K562 (cell line): ENCODE measurements around the gene ZNF468. TPM values are rescaled to one million over a fixed set of nuclear protein-coding genes. Genes with fewer than 3 reads are reported as not detected.

ENCODE experiments used
- ARHGAP35 ChIP-seq: fragments of 450-650 bp; IDR thresholded peaks from 2 replicates; pipeline ENCODE4 v1.6.1; 2018; ENCODE audit not compliant: partially characterized antibody
- ARID4B ChIP-seq: sonication (generic); formaldehyde crosslinking; IDR thresholded peaks from 2 replicates; pipeline ENCODE4 v1.8.0; 2022; ENCODE audit warnings: mild to moderate bottlenecking, missing genetic modification reagents
- ARNT ChIP-seq, 2 experiments: fragments of 450-650 bp; IDR thresholded peaks; 2 replicates each; pipeline ENCODE4 v1.6.1; 2016; ENCODE audit warnings: mild to moderate bottlenecking in 1 of 2
- FOXJ2 ChIP-seq: fragments of 200-800 bp; sonication (Bioruptor generic); IDR thresholded peaks from 2 replicates; pipeline ENCODE4 v1.6.1; 2016; ENCODE audit warnings: missing genetic modification characterization, missing compliant biosample characterization
- FOXJ3 ChIP-seq: sonication (generic); formaldehyde crosslinking; IDR thresholded peaks from 2 replicates; pipeline ENCODE4 v1.4.0; 2020; ENCODE audit warnings: mild to moderate bottlenecking, missing genetic modification reagents
- MNT ChIP-seq, 2 experiments: fragments of 450-650 bp; conservative IDR thresholded peaks; 2 replicates each; pipeline ENCODE4 v1.6.1; 2017; ENCODE audit warnings: mild to moderate bottlenecking in 2 of 2, moderate library complexity in 2 of 2
- POLR2H ChIP-seq: IDR thresholded peaks from 2 replicates; pipeline ENCODE4 v1.6.1; 2016; ENCODE audit warnings: missing genetic modification characterization, low read depth, mild to moderate bottlenecking, control low read depth, missing compliant biosample characterization, moderate library complexity
- POU5F1 ChIP-seq: fragments of 150-350 bp; IDR thresholded peaks from 2 replicates; pipeline ENCODE4 v1.6.1; 2014; ENCODE audit warnings: borderline replicate concordance, low read length, low read depth, mild to moderate bottlenecking; ENCODE audit not compliant: partially characterized antibody
- TBP ChIP-seq: optimal IDR thresholded peaks from 2 replicates; pipeline ENCODE3; 2011; ENCODE audit warnings: low read depth, low read length, improper control_type of control experiment
- TEAD2 ChIP-seq: fragments of 450-650 bp; IDR thresholded peaks from 2 replicates; pipeline ENCODE4 v1.6.1; 2016; ENCODE audit warnings: missing genetic modification characterization, control low read depth, missing compliant biosample characterization
- ZC3H11A ChIP-seq: IDR thresholded peaks from 2 replicates; pipeline ENCODE4 v1.6.1; 2012; ENCODE audit warnings: low read depth, low read length, improper control_type of control experiment
- ZNF124 ChIP-seq: sonication (generic); formaldehyde crosslinking; IDR thresholded peaks from 2 replicates; pipeline ENCODE4 v1.8.1; 2022; ENCODE audit warnings: missing genetic modification reagents
- ZNF146 ChIP-seq: IDR thresholded peaks from one replicate; pipeline ENCODE4 v1.6.1; 2018; ENCODE audit warnings: missing compliant biosample characterization; ENCODE audit not compliant: unreplicated experiment
- ZNF197 ChIP-seq: fragments of 200-800 bp; sonication (Bioruptor generic); IDR thresholded peaks from 2 replicates; pipeline ENCODE4 v1.6.1; 2016; ENCODE audit warnings: low read depth, missing genetic modification characterization, missing compliant biosample characterization
- ZNF280A ChIP-seq: fragments of 450-650 bp; IDR thresholded peaks from 2 replicates; pipeline ENCODE4 v1.6.1; 2018; ENCODE audit warnings: mild to moderate bottlenecking, low read depth; ENCODE audit not compliant: partially characterized antibody
- ZNF551 ChIP-seq: fragments of 250-450 bp; sonication (Bioruptor Pico); IDR thresholded peaks from 2 replicates; pipeline ENCODE4 v1.5.0; 2021; ENCODE audit warnings: mild to moderate bottlenecking, moderate library complexity
- polyA plus RNA-seq, 8 experiments: library from polyadenylated mRNA; depleted of rRNA in 4 of 8; stranded (reverse) in 5 of 8; unstranded in 3 of 8; fragments of >200 nt; fragmentation: Nextera tagmentation in 2 of 8; fragmentation: Illumina TruSeq in 1 of 8; extraction: Ambion mirVana in 2 of 8; extraction: Trizol in 1 of 8; gene quantifications; 2 replicates each; pipeline versions ENCODE4 v1.2.1 to v1.2.3, GENCODE V29; 2011 to 2014; ENCODE audit warnings: inconsistent platforms in 1 of 8, missing spikeins in 1 of 8
- total RNA-seq, 7 experiments: library from RNA; depleted of rRNA in 6 of 7; stranded (reverse); fragments of >200 nt in 6 of 7; fragmentation: Illumina TruSeq in 2 of 7; extraction: Trizol in 2 of 7; gene quantifications; 2 replicates each; pipeline versions ENCODE4 v1.2.1 to v1.2.3, GENCODE V29; 2011 to 2021; ENCODE audit warnings: low replicate concordance in 1 of 7

ZNF468 gene
- total and polyA plus RNA-seq, 9 of the 15 experiments (the other 6 are each of a cell fraction or from before 2014, with no cell fraction given), result 15.9 to 36.2 (median 23.2) TPM

GRCh38 chr19:52897138-52897935 is 39.9 kb upstream of the ZNF468 start, which contains the start of gene ZNF320 (continued):
- no peak for TF ChIP-seq ARHGAP35
- TF ChIP-seq POLR2H (tag), result peak; percentile 66; the same call in 1 of the 2 replicates
- TF ChIP-seq ARNT (IDR thresholded peaks at IDR 0.05), result peak in 1 of 2 experiments; percentile 44; a peak in 1 of 4 replicates
- TF ChIP-seq ZC3H11A, result no peak
- no peak for TF ChIP-seq ZNF197 (CRISPR knock-in tag)
- no peak for TF ChIP-seq ZNF146 (CRISPR knock-in tag)
- TF ChIP-seq FOXJ2 (tag), result no peak
- TF ChIP-seq TEAD2 (tag), result no peak
- TF ChIP-seq ZNF280A, result no peak
- peak; percentile 73 to 84; a peak in 3 of 4 replicates for TF ChIP-seq MNT (conservative IDR thresholded peaks at IDR 0.05)
- no peak for TF ChIP-seq FOXJ3 (CRISPR knock-in tag)
- TF ChIP-seq TBP, result peak; percentile 82
- no peak for TF ChIP-seq ZNF551 (CRISPR knock-in tag)
- no peak for TF ChIP-seq ZNF124 (CRISPR knock-in tag)
- no peak for TF ChIP-seq POU5F1
- TF ChIP-seq ARID4B, result peak; percentile 59
